ENCODE data around the gene MAPK1IP1L. TPM values are rescaled to one million over a fixed set of nuclear protein-coding genes. Genes with fewer than 3 reads are reported as not detected.
"Not testable (repeated sequence)": the region's sequence is repeated elsewhere in the genome, so short reads cannot be mapped to it uniquely, and the experiment has no call there.

The MAPK1IP1L gene
- 54.4 TPM for polyA plus RNA-seq (2012; ENCODE audit: missing spikeins)

- TF ChIP-seq TAF1 (IDR thresholded peaks at IDR 0.05; ENCODE audit: borderline replicate concordance, low read depth, low read length) = peak; percentile 71; the same call in 1 of the 2 replicates
- peak; percentile 98 for TF ChIP-seq POLR2AphosphoS5 (IDR thresholded peaks at IDR 0.05; ENCODE audit: low read depth, low read length)
- peak; percentile 99 for TF ChIP-seq POLR2A (IDR thresholded peaks at IDR 0.05; ENCODE audit: low read depth, low read length)
- DNase-seq (ENCODE audit: insufficient read length) (peak; percentile 86), FAIRE-seq (peak; percentile 98)
Observed at GRCh38 chr14:55051423-55052268, at the start of gene MAPK1IP1L. Gene MAPK1IP1L, plus strand, starts transcription at chr14:55051647. Its CDS starts 10,037 bp downstream, at chr14:55061684.

- FAIRE-seq = no peak
- TF ChIP-seq TAF1 (IDR thresholded peaks at IDR 0.05; ENCODE audit: borderline replicate concordance, low read depth, low read length) (no peak), POLR2AphosphoS5 (IDR thresholded peaks at IDR 0.05; ENCODE audit: low read depth, low read length) (no peak), POLR2A (IDR thresholded peaks at IDR 0.05; ENCODE audit: low read depth, low read length) (no peak)
- DNase-seq (ENCODE audit: insufficient read length) = no peak
Observed at GRCh38 chr14:55005071-55005470, 46.4 kb upstream of the MAPK1IP1L start.

- FAIRE-seq (no peak), DNase-seq (ENCODE audit: insufficient read length) (no peak)
- TF ChIP-seq POLR2A (IDR thresholded peaks at IDR 0.05; ENCODE audit: low read depth, low read length) = no peak
- no peak for TF ChIP-seq TAF1 (IDR thresholded peaks at IDR 0.05; ENCODE audit: borderline replicate concordance, low read depth, low read length)
- TF ChIP-seq POLR2AphosphoS5 (IDR thresholded peaks at IDR 0.05; ENCODE audit: low read depth, low read length) = no peak
Observed at GRCh38 chr14:55015006-55015405, 36.4 kb upstream of the MAPK1IP1L start.

- FAIRE-seq (no peak), DNase-seq (ENCODE audit: insufficient read length) (no peak)
- TF ChIP-seq POLR2A (IDR thresholded peaks at IDR 0.05; ENCODE audit: low read depth, low read length) (no peak), POLR2AphosphoS5 (IDR thresholded peaks at IDR 0.05; ENCODE audit: low read depth, low read length) (no peak)
Observed at GRCh38 chr14:55019968-55020554, 31.4 kb upstream of the MAPK1IP1L start.

- not testable (repeated sequence) for DNase-seq (ENCODE audit: insufficient read length); FAIRE-seq
Observed at GRCh38 chr14:55024365-55024764, 27.1 kb upstream of the MAPK1IP1L start.

GRCh38 chr14:55025948-55026347 lies 25.5 kb upstream of the MAPK1IP1L start:
- TF ChIP-seq POLR2A (IDR thresholded peaks at IDR 0.05; ENCODE audit: low read depth, low read length) (no peak), POLR2AphosphoS5 (IDR thresholded peaks at IDR 0.05; ENCODE audit: low read depth, low read length) (no peak), TAF1 (IDR thresholded peaks at IDR 0.05; ENCODE audit: borderline replicate concordance, low read depth, low read length) (no peak)
- DNase-seq (ENCODE audit: insufficient read length) (no peak), FAIRE-seq (no peak)

- TF ChIP-seq TAF1 (IDR thresholded peaks at IDR 0.05; ENCODE audit: borderline replicate concordance, low read depth, low read length) (no peak), POLR2A (IDR thresholded peaks at IDR 0.05; ENCODE audit: low read depth, low read length) (no peak), POLR2AphosphoS5 (IDR thresholded peaks at IDR 0.05; ENCODE audit: low read depth, low read length) (no peak)
- DNase-seq (ENCODE audit: insufficient read length) (no peak), FAIRE-seq (no peak)
Observed at GRCh38 chr14:55026441-55026792, 25.0 kb upstream of the MAPK1IP1L start.

- peak; percentile 99 for FAIRE-seq
- peak; percentile 82 for DNase-seq (ENCODE audit: insufficient read length)
- TF ChIP-seq POLR2AphosphoS5 (IDR thresholded peaks at IDR 0.05; ENCODE audit: low read depth, low read length) = peak; percentile 88
- no peak for TF ChIP-seq TAF1 (IDR thresholded peaks at IDR 0.05; ENCODE audit: borderline replicate concordance, low read depth, low read length)
- peak; percentile 87 for TF ChIP-seq POLR2A (IDR thresholded peaks at IDR 0.05; ENCODE audit: low read depth, low read length)
Observed at GRCh38 chr14:55026793-55027561, 24.5 kb upstream of the MAPK1IP1L start, which contains the start of the genes SOCS4 and WDHD1. Gene SOCS4, plus strand, starts transcription at chr14:55027236. Its CDS starts 15,806 bp downstream, at chr14:55043042. Gene WDHD1, minus strand, starts transcription at chr14:55027099. Its CDS starts 312 bp downstream, at chr14:55026787.

- FAIRE-seq (peak; percentile 17), DNase-seq (ENCODE audit: insufficient read length) (no peak)
- TF ChIP-seq POLR2AphosphoS5 (IDR thresholded peaks at IDR 0.05; ENCODE audit: low read depth, low read length) = no peak
- TF ChIP-seq POLR2A (IDR thresholded peaks at IDR 0.05; ENCODE audit: low read depth, low read length) = no peak
- TF ChIP-seq TAF1 (IDR thresholded peaks at IDR 0.05; ENCODE audit: borderline replicate concordance, low read depth, low read length) = no peak
Observed at GRCh38 chr14:55028066-55028465, 23.4 kb upstream of the MAPK1IP1L start.

GRCh38 chr14:55028476-55028875 lies 23.0 kb upstream of the MAPK1IP1L start:
- no peak for DNase-seq (ENCODE audit: insufficient read length)
- TF ChIP-seq TAF1 (IDR thresholded peaks at IDR 0.05; ENCODE audit: borderline replicate concordance, low read depth, low read length) = no peak
- TF ChIP-seq POLR2A (IDR thresholded peaks at IDR 0.05; ENCODE audit: low read depth, low read length) = no peak
- no peak for TF ChIP-seq POLR2AphosphoS5 (IDR thresholded peaks at IDR 0.05; ENCODE audit: low read depth, low read length)
- no peak for FAIRE-seq

- no peak for TF ChIP-seq POLR2AphosphoS5 (IDR thresholded peaks at IDR 0.05; ENCODE audit: low read depth, low read length)
- TF ChIP-seq POLR2A (IDR thresholded peaks at IDR 0.05; ENCODE audit: low read depth, low read length) = no peak
- TF ChIP-seq TAF1 (IDR thresholded peaks at IDR 0.05; ENCODE audit: borderline replicate concordance, low read depth, low read length) = no peak
- DNase-seq (ENCODE audit: insufficient read length) (no peak), FAIRE-seq (peak; percentile 17)
Observed at GRCh38 chr14:55031190-55031589, 20.3 kb upstream of the MAPK1IP1L start.

GRCh38 chr14:55037995-55038394 lies 13.5 kb upstream of the MAPK1IP1L start:
- FAIRE-seq; DNase-seq (ENCODE audit: insufficient read length): not testable (repeated sequence)

Measured in GM12892 (cell line).